AG10803 (cell line): ENCODE results near the gene HEXA.
"Not testable (repeated sequence)": the region's sequence is repeated elsewhere in the genome, so short reads cannot be mapped to it uniquely, and the experiment has no call there.

Experiments
- DNase-seq: peaks from one replicate; pipeline ENCODE4 v3.0.0; 2010; ENCODE audit warnings: low read depth
- H3K4me3 ChIP-seq: 2 replicates; pipeline ENCODE4 v1.5.1; 2011; ENCODE audit warnings: mild to moderate bottlenecking, low read length, control low read depth
- CTCF ChIP-seq: conservative IDR thresholded peaks from 2 replicates; pipeline ENCODE4 v1.5.1; 2011; ENCODE audit warnings: mild to moderate bottlenecking, low read length, control low read depth, inconsistent platforms

Gene HEXA

GRCh38 chr15:72375846-72376581 lies at the start of gene HEXA:
TSS of gene HEXA (minus strand) at chr15:72376014. CDS start at chr15:72375972, 42 bp downstream.
- DNase-seq = peak; percentile 93
- no peak for TF ChIP-seq CTCF
- H3K4me3 ChIP-seq = peak within 1 kb of the TSS; percentile 95

GRCh38 chr15:72423256-72423655 lies 47.4 kb upstream of the HEXA start:
- no peak overlapping the region for H3K4me3 ChIP-seq
- no peak for TF ChIP-seq CTCF
- peak; percentile 2 for DNase-seq

GRCh38 chr15:72421484-72421883 lies 45.7 kb upstream of the HEXA start:
- H3K4me3 ChIP-seq = no peak overlapping the region
- TF ChIP-seq CTCF = no peak
- no peak for DNase-seq

GRCh38 chr15:72420576-72420975 lies 44.8 kb upstream of the HEXA start:
- no peak overlapping the region for H3K4me3 ChIP-seq
- DNase-seq = no peak
- TF ChIP-seq CTCF = no peak

GRCh38 chr15:72419768-72420167 lies 44.0 kb upstream of the HEXA start:
- not testable (repeated sequence) for DNase-seq, H3K4me3 ChIP-seq

GRCh38 chr15:72415304-72415703 lies 39.5 kb upstream of the HEXA start:
- DNase-seq = no peak
- no peak for TF ChIP-seq CTCF
- H3K4me3 ChIP-seq = no peak overlapping the region

- not testable (repeated sequence) for H3K4me3 ChIP-seq, DNase-seq
Observed at GRCh38 chr15:72413337-72413736, 37.5 kb upstream of the HEXA start.

- no peak for TF ChIP-seq CTCF
- no peak for DNase-seq
- H3K4me3 ChIP-seq = no peak overlapping the region
Observed at GRCh38 chr15:72411544-72411943, 35.7 kb upstream of the HEXA start.
